Stromal cell of bone marrow (primary cell): ENCODE results near the gene RAB11B.
"Not testable (repeated sequence)": the region's sequence is repeated elsewhere in the genome, so short reads cannot be mapped to it uniquely, and the experiment has no call there.

Experiments
- DNase-seq: peaks from one replicate; pipeline ENCODE4 v3.0.0-alpha.2; 2012; ENCODE audit warnings: low read depth

The RAB11B gene

DNA sequence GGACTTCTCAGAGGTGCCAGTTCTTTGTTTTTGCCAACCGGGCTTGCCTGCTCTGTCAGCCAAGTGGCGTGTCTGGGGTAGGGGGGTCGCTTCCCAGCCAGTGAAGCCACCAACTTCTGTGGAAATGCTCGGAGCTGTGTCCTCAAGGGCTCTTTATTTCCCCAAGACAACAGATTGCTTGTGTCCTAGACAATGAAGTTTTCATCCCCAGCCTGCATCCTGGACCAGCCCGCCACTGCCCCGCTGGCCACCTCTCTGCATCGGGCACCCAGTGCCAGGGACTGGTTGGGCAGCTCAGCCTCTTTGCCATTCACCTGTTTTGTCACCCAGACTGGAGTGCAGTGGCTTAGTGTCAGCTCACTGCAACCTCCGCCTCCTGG lies 3.7 kb downstream of the RAB11B start:
- no peak for DNase-seq

DNA sequence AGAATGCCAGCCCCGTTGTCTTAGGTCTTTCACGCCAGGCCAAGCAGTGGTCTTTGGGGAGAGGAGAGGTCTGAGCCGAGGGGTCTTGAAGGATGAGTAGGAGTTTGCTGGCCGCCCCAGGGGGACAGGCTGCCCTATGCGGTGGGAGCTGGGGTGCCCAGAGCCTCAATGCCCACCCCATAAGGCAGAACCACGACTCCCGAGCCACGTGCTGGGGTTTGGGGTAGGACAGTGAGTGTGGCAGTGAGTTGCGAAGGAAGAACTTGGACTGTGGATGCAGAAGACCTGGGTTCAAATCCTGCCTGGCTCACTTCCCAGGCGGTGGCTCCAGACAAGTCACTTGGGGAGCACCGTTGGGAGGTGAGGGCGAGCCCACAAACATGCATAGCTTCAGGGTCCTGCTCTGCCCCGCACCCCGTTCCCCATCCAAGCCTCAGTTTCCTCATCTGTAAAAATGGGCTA lies 5.5 kb downstream of the RAB11B start:
- no peak for DNase-seq

DNA sequence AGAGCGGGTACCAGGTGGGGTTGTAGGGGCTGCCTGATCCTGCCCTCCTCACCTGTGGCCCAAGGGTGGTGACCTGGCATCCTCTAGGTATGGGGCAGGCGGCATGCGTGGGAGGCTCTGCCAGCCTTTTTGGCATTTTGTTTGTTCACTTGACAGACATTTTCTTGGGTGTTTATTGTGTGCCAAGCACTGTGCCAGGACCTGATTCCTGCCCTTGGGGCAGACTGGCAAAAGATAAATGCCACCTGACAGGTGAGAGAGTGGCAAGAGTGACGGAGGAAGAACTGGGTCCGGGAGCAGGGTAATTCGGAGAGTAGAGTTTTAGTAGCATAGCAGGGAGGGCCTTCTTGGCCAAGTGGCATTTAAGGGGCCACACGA lies 6.0 kb downstream of the RAB11B start:
- DNase-seq, result no peak

DNA sequence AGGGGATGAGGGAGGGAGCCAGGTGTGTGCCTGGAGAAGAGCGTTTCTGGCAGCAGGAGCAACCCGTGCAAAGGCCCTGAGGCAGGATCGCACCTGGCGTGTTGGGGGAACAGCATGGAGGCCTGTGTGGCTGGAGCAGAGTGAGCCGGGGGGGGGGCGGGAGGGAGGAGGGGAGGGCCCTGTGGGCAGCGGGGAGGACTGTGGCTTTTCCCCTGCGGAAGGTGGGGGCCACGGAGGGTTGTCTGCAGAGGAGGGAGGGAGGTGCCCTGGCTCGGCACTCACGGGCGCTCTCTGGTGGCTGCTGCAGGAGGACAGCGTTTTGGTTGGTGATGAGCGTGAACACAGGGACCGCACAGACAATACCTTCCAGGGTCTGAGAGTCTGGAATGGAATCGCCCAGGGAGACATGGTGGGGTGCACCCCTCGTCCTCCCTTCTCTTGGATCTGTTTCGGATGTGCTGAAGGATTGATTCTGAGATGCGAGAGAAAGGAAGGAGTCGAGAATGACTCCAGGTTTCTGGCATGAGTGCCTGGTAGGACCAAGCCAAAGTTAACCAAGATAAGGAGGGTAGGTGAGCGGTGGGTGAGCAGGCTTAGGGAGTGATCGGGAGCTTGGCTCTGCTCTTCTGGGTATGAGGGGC lies 6.5 kb downstream of the RAB11B start:
- DNase-seq, result peak; percentile 29

DNA sequence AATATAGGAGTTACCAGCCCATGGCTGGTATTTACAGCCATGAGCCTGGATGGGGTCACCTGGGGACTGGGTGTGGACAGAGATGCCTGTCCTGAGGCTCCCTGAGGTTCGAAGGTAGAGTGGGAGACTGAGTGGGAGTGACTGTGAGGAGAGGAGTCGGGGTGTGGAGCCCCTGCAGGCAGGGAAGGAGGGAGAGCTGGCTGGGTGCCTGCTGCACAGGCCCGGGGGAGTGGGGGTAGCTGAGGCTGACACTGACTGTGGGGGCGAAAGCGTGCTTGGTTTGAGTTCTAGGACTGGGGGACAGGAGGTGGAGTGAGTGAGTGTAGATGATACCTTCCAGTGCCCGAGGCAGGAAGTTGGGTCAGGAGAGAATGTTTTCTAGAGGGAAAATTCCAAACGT lies 7.1 kb downstream of the RAB11B start:
- no peak for DNase-seq

DNA sequence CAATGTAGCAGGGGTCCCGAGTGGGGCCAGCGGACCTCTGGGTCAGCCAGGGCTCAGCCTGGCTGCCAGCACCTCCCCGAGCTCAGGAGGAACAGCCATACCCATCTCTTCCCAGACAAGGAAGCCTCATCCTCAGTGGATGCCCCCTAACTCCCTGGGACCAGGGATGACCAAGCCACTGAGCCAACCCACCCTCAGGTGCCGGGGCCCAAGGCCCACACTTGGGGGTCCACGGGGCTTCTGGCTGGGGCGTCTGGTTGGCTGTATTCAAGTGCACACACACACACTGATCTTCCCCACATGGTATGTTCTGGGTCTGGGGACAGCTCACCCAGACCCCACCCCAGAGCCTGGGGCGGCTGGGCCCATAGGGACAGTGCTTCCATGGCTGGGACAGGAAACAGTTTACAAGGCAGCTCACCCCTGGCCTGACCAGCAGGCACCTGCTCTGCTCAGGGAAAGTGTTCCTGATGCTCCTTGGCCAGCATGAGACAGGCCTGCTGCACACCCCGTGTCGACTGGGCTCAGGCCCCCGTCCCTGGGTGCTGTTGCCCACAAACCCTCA lies 7.7 kb downstream of the RAB11B start:
- no peak for DNase-seq

DNA sequence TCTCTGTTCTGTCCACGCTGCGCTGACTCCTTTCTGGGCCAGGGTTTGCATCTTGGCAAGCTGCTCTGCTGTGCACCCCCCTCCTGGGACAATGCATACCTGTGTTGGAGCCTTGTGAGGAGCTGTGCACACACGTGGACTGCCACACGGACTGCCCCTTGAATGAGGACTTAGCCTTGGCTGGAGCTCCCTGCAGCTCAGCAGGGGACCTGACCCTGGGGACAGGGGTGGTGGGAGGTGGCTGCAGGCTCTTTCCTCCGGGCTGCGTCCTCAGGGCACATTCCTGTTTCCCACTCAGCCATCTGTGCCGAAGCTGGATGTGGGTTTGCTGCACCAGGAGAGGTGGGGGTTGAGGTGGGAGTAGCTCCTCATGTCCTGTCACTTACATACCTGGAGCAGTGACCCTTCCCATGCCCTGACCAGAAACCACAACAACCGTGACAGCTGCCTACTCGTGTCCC lies 8.2 kb downstream of the RAB11B start:
- no peak for DNase-seq

DNA sequence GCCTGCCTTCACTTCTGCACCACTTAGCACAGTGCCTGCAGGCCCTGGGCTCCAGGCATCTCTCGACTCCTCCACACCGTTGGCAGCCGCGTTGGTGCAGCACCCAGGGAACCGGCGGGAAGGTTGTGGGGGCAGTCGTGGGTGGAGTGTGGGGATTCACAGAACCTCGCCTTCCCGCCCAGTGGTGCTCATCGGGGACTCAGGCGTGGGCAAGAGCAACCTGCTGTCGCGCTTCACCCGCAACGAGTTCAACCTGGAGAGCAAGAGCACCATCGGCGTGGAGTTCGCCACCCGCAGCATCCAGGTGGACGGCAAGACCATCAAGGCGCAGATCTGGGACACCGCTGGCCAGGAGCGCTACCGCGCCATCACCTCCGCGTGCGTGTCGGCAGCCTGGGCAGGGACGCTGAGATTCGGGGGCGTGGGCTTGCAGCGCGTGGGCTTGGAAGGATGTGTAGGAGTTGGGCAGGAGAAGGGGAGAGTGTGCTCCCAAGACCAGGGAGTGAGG lies 9.6 kb downstream of the RAB11B start:
- DNase-seq, result no peak

DNA sequence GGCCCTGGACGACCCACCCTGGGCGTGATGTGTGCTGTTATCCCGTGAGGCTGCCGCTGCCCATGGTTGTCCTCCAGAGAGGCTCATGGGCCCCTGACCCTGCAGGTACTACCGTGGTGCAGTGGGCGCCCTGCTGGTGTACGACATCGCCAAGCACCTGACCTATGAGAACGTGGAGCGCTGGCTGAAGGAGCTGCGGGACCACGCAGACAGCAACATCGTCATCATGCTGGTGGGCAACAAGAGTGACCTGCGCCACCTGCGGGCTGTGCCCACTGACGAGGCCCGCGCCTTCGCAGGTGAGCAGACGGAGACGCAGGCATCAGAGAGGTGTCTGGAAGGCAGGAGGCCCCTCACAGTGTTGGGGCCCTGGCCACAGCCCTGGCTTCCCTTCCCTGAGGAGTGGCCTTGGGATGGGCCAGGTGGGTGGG lies 11.8 kb downstream of the RAB11B start:
- DNase-seq, result no peak

DNA sequence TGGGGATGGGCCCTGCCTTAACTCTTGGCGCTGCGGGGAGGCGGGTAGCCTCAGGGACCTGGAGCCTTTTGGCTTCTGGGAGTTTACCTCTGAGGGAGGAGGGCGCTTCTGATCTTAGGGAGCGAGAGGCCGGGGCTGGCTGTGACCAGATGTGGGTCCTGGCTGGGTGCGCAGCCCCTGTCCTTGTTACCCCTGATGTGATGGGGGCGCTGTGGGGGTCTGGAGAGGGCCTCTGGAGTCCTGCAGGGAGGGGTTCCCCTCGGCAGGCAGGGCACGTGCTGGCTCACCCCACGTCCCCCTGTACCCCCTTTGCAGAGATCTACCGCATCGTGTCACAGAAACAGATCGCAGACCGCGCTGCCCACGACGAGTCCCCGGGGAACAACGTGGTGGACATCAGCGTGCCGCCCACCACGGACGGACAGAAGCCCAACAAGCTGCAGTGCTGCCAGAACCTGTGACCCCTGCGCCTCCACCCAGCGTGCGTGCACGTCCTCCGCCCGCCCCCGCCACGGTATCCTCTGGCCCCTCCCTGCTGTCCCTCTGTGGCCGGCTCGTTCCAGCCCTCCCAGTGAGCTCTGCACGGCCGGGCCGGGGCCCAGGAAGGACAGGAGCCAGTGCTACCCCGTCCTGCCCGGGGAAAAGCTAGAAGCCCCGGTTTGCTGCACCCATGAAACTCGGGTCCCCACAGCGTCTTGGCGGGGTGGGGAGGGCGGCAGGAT lies 13.1 kb downstream of the RAB11B start:
- no peak for DNase-seq

DNA sequence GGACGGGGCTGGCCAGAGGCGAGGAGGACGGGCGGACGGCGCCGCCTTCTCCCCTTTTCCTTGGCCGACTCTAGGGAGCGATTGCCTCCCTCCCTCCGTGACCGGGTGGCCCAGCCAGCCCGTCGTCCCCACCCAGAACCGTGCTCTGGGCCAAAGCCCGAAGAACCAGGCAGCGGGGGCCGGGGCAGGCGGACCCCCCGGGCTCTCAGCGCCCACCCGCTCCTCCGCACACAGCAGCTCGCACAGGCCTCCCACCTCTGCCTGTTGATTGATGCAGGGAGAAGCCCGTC lies 13.6 kb downstream of the RAB11B start:
- no peak for DNase-seq

DNA sequence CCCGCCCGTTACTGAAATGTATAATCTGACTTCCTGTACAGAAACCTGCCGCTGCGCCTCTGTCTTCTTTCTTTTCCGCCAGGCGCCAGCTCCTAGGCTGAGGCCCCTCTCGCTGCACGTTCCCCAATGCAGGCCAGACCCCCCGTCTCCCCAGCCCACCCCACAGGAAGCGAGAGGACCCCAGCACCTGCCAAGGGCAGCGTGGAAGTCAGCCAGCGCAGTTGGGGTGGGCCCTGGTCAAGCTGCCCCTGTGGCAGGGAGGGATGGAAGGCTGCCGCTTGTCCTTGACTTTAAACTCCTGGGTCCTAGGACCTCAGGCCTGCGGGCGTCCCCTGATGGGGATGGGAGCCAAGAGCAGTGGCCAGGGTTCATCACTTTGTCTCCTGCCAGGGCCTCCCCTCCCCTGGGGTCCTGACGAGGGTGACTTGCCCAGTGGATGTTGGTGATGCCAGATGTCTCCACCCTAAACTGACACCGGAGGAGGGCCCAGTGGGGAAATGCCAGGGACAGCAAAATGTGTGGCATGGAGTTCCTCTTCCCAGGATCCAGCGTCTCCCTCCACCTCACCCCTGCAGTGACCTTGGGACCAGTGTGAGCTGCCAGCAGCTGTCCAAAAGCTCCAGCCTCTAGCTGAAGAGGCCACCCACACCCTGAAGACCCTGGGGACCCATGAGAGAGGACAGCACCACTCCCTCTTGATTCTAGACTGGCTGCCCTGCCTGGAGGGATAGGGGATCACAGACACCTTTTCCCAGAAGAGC lies 14.4 kb downstream of the RAB11B start:
- DNase-seq, result no peak

DNA sequence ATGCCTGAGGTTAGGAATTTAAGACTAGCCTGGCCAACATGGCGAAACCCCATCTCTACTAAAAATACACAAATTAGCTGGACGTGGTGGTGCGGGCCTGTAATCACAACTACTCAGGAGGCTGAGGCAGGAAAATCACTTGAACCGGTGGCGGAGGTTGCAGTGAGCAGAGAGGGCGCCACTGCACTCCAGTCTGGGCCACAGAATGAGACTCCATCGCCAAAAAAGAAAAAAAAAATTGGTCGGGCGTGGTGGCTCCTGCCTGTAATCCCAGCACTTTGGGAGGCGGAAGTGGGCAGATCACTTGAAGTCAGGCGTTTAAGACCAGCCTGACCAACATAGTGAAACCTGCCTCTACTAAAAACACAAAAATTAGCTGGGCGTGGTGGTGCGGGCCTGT lies 20.6 kb downstream of the RAB11B start:
- not testable (repeated sequence) for DNase-seq

DNA sequence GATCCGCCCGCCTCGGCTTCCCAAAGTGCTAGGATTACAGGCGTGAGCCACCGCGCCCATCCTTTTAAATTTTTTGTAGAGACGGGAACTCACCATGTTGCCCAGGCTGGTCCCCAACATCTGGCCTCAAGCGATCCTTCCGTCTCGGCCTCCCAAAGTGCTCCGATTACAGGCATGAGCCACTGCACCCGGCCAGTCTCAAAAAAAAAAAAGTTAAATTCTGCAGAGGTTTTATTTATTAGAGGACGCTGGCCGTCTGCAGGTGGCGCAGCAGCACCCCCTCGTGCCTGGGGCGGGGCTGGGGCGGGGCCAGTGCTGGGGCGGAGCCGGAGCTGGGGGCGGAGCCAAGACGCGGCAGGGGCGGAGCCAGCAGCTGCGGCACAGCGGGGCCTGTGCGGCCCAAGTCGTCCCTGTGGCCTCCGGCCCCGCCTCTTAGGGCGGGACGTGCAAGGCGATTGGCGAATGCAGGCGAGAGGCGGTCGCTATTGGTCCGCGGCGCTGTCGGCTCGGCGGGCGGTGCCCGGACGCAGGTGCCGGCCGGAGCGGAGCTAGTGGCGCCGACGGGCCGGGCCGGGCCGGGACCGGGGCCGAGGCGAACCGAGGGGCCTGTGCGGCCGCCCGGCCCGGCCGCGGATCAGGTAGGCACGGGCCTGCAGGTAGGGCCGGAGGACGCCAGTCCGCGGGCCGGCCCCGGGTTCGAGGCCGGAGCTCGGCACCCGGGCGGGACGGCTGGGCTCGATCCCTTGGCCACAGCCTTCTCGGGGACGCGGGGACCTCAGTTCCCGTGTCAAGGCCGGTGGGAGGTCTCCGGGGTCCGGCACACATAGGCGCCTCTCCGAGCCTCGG lies 22.8 kb downstream of the RAB11B start, which contains the start of gene MARCHF2:
Gene MARCHF2 (plus strand): TSS at position 523 of the 846 bp plus-strand sequence. CDS start 8,536 bp downstream, outside the sequence.
- DNase-seq, result peak; percentile 90

DNA sequence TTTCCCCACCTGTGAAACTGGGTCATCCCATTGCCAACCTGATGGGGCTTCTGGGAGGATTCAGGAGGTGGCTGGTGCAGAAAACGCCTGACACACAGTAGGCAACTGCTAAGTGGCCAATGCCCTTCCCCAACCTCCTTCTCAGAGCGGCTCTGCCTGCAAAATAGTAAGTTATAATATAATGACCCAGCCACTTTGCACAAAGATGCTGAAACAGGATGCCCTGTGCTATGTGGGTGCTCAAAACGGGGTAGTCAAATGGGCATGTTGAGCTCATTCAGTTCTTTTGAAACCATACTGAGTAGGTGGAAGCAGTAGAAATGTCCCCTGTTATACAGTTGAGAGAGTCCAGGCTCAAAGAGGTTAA lies 23.5 kb downstream of the RAB11B start:
- no peak for DNase-seq

DNA sequence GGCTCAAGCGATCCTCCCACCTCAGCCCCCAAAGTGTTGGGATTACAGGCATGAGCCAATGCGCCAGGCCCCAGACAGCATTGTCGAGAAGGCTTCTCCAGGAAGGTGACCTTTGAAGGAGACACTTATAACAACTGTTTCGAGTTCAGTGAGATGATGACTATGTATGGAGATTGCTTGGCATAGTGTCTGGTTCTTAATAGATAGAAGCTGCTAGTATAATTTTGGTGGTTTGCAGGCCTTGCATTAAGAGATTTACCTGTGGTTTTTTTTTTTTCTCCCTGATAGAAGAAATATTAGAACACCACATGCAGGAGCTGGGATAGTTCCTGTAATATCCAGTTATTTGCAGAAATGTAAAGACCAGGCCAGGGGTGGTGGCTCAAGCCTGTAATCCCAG lies 26.6 kb downstream of the RAB11B start:
- no peak for DNase-seq

DNA sequence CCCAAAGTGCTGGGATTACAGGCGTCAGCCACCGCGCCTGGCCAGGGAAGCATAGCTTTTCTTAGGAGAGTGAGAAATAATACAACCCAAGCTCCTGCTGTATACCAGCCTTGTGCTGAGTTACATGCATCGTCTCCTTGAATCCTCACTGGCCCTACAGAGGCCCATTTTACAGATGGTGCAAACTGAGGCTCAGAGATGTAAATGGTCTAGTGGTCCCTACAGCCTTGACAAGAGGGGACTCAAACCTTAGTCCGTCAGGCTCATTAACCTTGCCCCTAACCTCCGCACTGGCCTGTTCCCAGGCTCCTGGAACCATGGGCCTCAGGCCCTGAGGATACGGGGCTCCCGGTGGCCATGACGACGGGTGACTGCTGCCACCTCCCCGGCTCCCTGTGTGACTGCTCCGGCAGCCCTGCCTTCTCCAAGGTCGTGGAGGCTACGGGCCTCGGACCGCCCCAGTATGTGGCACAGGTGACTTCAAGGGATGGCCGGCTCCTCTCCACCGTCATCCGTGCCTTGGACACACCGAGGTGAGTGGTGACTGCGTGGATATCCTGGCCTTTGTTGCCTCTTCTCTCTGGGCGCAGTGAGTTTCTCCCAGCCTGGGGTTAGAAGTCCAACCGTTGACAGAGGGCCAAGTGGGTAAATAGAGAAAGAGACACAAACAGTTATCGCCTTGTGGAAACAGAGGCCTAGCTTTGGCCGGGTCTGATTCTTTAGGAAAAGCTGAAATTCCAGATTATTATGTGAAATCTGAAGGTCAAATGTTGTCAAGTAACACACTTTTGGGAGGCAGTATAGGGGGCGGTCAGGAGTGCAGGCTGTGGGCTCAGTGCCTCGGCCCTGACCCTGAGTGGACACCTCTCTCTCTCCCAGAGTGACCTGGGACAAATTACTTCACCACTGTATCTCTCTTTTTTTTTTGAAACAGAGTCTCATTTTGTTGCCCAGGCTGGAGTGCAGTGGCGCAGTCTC lies 31.6 kb downstream of the RAB11B start:
- no peak for DNase-seq

DNA sequence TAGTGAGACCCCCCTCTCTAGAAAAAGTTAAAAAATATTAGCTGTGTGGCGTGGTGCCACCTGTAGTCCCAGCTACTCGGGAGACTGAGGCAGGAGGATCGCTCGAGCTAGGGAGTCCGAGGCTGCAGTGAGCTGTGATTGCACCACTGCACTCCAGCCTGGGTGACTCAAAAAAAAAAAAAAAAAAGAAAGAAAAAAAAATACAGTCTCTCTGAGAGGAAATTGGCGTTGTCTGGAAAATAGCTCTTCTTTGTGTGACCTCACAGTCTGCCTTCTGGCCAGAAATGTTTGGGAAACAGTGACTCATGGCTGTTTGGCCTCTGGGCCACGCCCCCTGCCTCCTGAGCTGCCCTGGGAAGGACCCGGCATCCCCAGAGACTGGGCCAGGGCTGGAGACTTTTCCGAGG lies 33.7 kb downstream of the RAB11B start:
- DNase-seq, result peak; percentile 99

DNA sequence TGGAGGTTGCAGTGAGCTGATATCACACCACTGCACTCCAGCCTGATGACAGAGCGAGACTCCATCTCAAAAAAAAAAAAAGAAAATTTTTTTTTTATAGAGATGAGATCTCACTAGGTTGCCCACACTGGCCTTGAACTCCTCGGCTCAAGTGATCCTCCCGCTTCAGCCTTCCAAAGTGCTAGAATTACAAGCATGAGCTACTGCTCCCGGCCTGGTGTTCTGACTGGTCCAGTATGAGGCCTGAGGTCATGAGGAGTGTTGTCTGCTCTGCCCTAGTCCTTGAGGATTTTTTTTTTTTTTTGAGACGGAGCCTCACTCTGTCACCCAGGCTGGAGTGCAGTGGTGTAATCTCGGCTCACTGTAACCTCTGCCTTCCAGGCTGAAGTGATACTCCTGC lies 35.2 kb downstream of the RAB11B start:
- DNase-seq, result not testable (repeated sequence)

DNA sequence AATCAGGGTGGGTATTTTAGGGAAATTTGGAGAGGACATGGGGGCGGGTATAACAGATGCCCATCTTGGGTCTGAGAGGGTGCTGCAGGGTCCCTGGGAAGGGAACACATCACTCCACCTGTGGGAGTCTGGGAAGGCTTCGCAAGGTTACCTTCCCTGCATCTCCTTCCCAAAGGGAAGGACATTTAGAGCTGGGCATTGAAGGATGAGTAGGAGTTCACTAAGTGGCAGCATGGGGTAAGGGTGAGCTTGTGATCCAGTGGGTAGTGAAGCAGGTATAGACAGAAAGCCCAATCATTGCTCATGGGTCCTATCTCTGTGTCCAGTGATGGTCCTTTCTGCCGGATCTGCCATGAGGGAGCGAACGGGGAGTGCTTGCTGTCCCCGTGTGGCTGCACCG lies 36.1 kb downstream of the RAB11B start:
- DNase-seq, result no peak
